Heart right ventricle (tissue), 16 donors: ENCODE results near the gene GAS6. TPM values are rescaled to one million over a fixed set of nuclear protein-coding genes. Genes with fewer than 3 reads are reported as not detected.
"Not testable (repeated sequence)": the region's sequence is repeated elsewhere in the genome, so short reads cannot be mapped to it uniquely, and the experiment has no call there.

Experiments used
- ATAC-seq, 8 donors: fragments of 200-7000 bp; cut with Tn5 transposase; one replicate each; pipeline ENCODE4 v1.9.1; 2020; ENCODE audit warnings: mild to moderate bottlenecking in 8 of 8, moderate library complexity in 8 of 8, moderate number of reproducible peaks in 1 of 8
- DNase-seq, 2 donors: peaks; one replicate each; pipeline ENCODE4 v3.0.0-alpha.2; 2020
- H3K27ac ChIP-seq, 10 donors: fragments of 200-600 bp; sonication (generic) in 2 of 10; one replicate each; pipeline versions ENCODE4 v1.5.0 to v1.8.0; 2020 to 2022; ENCODE audit warnings: mild to moderate bottlenecking in 3 of 10
- H3K27me3 ChIP-seq, 7 donors: fragments of 200-600 bp; one replicate each; pipeline ENCODE4 v1.8.0; 2021 to 2022; ENCODE audit warnings: mild to moderate bottlenecking in 2 of 7
- H3K36me3 ChIP-seq, 9 donors: fragments of 200-600 bp; sonication (generic) in 1 of 9; one replicate each; pipeline versions ENCODE4 v1.5.0 to v1.8.0; 2020 to 2022; ENCODE audit warnings: mild to moderate bottlenecking in 2 of 9
- H3K4me1 ChIP-seq, 9 donors: fragments of 200-600 bp; sonication (generic) in 1 of 9; one replicate each; pipeline versions ENCODE4 v1.5.0 to v1.8.0; 2020 to 2022; ENCODE audit warnings: mild to moderate bottlenecking in 4 of 9
- H3K4me3 ChIP-seq, 10 donors: fragments of 200-600 bp; sonication (generic) in 2 of 10; one replicate each; pipeline versions ENCODE4 v1.5.0 to v1.8.0; 2020 to 2022; ENCODE audit warnings: mild to moderate bottlenecking in 7 of 10, moderate library complexity in 2 of 10
- H3K9me3 ChIP-seq, 11 donors: fragments of 200-600 bp in 10 of 11; sonication (generic) in 2 of 11; one replicate each; pipeline versions ENCODE4 v1.5.0 to v1.8.0; 2013 to 2022; ENCODE audit warnings: mild to moderate bottlenecking in 2 of 11, control low read depth in 1 of 11, moderate library complexity in 1 of 11
- WGBS, 2 donors: extraction: QIAGEN DNeasy Blood & Tissue Kit; methylation state at CpG; one replicate each; pipeline ENCODE4 v1.1.7; 2013; ENCODE audit warnings: inconsistent platforms in 1 of 2; 5-methylcytosine and 5-hydroxymethylcytosine counted together
- intact Hi-C, 10 donors: fragments of 100-400 bp; cut with DNase I; formaldehyde crosslinking; loops; one replicate each; pipeline versions ENCODE4 v1.11.1 to v1.14.2; 2022
- polyA plus RNA-seq, 2 donors: library from polyadenylated mRNA; stranded (reverse); fragments of 200-250 nt; gene quantifications; one replicate each; pipeline ENCODE4 v1.2.3, GENCODE V29; 2013
- total RNA-seq, 10 donors: library from RNA; stranded (reverse); fragmentation: NEBNext Ultra II Directional in 3 of 10; extraction: Animal tissue kit (Norgen Biotek cat#: 25700) in 3 of 10; gene quantifications; one replicate each; pipeline versions ENCODE4 v1.2.1 to v1.2.4, GENCODE V29; 2021 to 2023
- TF ChIP-seq, protein P1 (sequence below), 9 donors: fragments of 200-600 bp; sonication (generic) in 2 of 9; IDR thresholded peaks; one replicate each; pipeline versions ENCODE4 v1.5.0 to v1.8.0; 2021 to 2022; ENCODE audit warnings: antibody characterized with exemption in 9 of 9, mild to moderate bottlenecking in 5 of 9, moderate library complexity in 1 of 9
- donor health status: Arrhythmogenic right ventricular cardiomyopathy.
- donor health status: ischemic (EF 13 %, LVEDD 7.1; RV severe dilation, severe dysfunction).
- donor health status: healthy with polysubstance abuse.
- donor health status: DM: no; HTN: yes; CAD: no.
- donor health status: DM: no; HTN: no; CAD: no.
- donor health status: ischemic (EF 25% LVEDD 6.9; RV normal size, moderate dysfunction).
- donor health status: ischemic (EF 25% LVEDD 5.7; RV mildly dilated, moderate dysfunction).
- donor health status: healthy.
- donor health status: DM: yes; HTN: yes; CAD: no.
- donor health status: Ischemic cardiomyopathy.
- donor health status: ischemic (EF 35%, LVEDD 5.7; RV mildly dilated, moderate dysfunction).
- donor health status: nonischemic (EF 11% LVEDD 7.7; RV severe dilation, severe dysfunction).
- donor health status: DM: yes; HTN: yes; CAD: no.
- donor health status: PGD.
- donor health status: ischemic (EF 29% LVEDD 5.4; RV normal size, mild dysfunction).
- donor health status: nonischemic (EF 23%, LVEDD 6.1; RV moderate dilation, normal function).

Gene GAS6
- total and polyA plus RNA-seq, 12 donors, result 113 to 280 (median 174) TPM

DNA sequence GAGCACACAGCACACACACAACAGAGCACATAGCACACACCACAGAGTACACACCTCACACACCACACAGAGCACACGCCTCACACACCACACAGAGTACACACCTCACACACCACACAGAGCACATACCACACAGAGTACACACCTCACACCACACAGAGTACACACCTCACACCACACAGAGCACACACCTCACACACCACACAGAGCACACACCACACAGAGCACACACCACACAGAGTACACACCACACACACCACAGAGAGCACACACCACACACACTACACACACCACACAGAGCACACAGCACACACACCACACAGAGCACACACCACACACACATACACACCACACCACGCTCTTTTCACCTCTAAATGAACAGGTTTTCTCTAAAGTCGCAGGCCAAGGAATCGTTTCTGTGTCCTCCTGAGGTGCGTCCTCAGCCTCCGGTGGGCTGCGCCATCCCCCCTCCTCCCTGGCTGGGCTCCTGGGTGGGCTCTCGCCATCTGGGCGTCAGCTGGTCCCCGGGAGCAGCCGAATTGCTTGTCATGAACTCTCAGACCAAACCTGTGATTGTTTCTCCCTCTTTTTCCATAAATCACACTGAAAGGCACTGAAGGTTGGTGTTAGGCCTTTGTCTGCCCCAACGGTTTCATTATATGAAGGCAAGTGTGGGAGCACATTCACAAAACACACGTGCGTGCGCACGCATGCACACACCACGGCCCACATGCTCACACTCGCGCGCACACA, 67.5 kb downstream of the GAS6 start:
- H3K36me3 ChIP-seq, result peaks cover 0 to 29% (median 0%) of the 10 kb centered on the region in 9 donors
- TF ChIP-seq, protein P1, sequence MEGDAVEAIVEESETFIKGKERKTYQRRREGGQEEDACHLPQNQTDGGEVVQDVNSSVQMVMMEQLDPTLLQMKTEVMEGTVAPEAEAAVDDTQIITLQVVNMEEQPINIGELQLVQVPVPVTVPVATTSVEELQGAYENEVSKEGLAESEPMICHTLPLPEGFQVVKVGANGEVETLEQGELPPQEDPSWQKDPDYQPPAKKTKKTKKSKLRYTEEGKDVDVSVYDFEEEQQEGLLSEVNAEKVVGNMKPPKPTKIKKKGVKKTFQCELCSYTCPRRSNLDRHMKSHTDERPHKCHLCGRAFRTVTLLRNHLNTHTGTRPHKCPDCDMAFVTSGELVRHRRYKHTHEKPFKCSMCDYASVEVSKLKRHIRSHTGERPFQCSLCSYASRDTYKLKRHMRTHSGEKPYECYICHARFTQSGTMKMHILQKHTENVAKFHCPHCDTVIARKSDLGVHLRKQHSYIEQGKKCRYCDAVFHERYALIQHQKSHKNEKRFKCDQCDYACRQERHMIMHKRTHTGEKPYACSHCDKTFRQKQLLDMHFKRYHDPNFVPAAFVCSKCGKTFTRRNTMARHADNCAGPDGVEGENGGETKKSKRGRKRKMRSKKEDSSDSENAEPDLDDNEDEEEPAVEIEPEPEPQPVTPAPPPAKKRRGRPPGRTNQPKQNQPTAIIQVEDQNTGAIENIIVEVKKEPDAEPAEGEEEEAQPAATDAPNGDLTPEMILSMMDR (IDR thresholded peaks at IDR 0.05), result no peak
- WGBS, 2 donors, result 86 to 88% methylated on average over 20 of the region's 20 CpGs
- no peaks in the 10 kb centered on the region for H3K9me3 ChIP-seq
- DNase-seq (no peak), ATAC-seq (no peak)
- H3K4me1 ChIP-seq, result peaks cover 0 to 2% (median 0%) of the 10 kb centered on the region in 9 donors
- H3K4me3 ChIP-seq, result no peak overlapping the region
- H3K27ac ChIP-seq, result no peak overlapping the region
- intact Hi-C loops, result no loop called here
- H3K27me3 ChIP-seq, result no peaks in the 10 kb centered on the region

DNA sequence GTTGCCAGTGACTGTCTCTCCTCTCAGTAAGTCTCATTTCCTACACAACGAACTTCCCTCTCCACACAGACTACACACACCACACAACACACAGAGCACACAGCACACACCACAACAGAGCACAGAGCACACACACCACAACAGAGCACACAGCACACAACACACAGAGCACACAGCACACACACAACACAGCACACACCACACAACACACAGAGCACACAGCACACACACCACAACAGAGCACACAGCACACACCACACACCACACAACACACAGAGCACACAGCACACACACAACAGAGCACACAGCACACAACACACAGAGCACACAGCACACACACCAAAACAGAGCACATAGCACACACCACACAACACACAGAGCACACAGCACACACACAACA, 68.5 kb downstream of the GAS6 start:
- not testable (repeated sequence) for H3K9me3 ChIP-seq, ATAC-seq

DNA sequence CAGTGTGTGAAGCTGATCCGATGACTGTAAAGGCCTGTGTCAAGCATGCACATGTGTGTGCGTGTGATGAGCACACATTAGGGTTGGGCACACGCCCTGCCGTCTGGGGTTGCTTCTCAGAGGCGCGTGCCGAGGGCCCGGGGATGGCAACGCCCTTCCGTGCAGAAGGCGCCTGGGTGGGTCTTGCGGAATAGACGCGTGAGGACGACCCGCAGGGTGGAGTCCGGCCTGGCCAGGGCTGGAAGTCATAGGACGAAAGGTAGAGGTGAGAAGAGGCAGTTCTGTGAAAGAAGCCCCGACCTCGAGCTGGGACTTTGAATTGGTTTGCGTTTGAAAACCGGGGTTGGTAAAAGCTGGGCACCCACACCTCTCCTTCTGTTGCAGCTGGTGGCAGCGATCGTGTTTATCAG, 69.1 kb downstream of the GAS6 start:
- Histone ChIP-seq H3K27me3 (no peaks in the 10 kb centered on the region), H3K27ac (no peak overlapping the region), H3K36me3 (peaks cover 0 to 29% (median 0%) of the 10 kb centered on the region in 9 donors), H3K4me1 (no peaks in the 10 kb centered on the region), H3K4me3 (no peak overlapping the region), H3K9me3 (no peaks in the 10 kb centered on the region)
- TF ChIP-seq, protein P1 (IDR thresholded peaks at IDR 0.05), result no peak
- 88 to 91% methylated on average over 24 of the region's 24 CpGs for WGBS, 2 donors
- intact Hi-C loops, result no loop called here
- ATAC-seq (no peak), DNase-seq (no peak)

More for the DNA sequence above, 68.5 kb downstream of the GAS6 start:
- H3K27ac ChIP-seq, intact Hi-C loops, H3K4me1 ChIP-seq, DNase-seq, H3K4me3 ChIP-seq, H3K27me3 ChIP-seq: not testable (repeated sequence)
- peaks cover 0 to 29% (median 0%) of the 10 kb centered on the region in 9 donors for H3K36me3 ChIP-seq
- WGBS, 2 donors, result 32 to 33% methylated on average over 1 of the region's 1 CpG

DNA sequence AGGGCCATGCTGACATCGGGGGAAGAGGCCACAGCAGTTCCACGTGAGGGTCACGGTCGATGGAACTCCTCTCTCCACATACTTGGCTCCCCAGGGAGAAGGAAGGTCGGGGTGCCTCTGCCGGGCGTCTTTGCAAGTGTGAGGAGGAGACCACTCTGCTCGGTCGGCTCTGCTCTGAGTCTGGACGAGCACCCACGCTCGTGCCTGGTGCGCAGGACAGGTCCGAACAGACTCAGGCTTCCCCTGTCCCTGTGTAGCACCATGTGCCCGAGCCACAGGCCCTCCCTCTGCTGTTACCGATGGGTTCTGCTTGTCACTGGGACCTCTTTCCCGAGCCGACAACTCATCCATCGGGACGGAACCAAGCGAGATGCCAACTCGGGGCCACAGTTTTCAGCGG, 69.8 kb downstream of the GAS6 start:
- intact Hi-C loops, result no loop called here
- peak in 1 of 8 donors; percentile 29 for ATAC-seq

More for the DNA sequence above, 69.8 kb downstream of the GAS6 start:
- H3K4me3 ChIP-seq, result no peak overlapping the region
- WGBS, 2 donors, result 87 to 92% methylated on average over 23 of the region's 23 CpGs
- no peaks in the 10 kb centered on the region for H3K4me1 ChIP-seq
- no peak overlapping the region for H3K27ac ChIP-seq
- no peak for DNase-seq
- no peaks in the 10 kb centered on the region for H3K27me3 ChIP-seq
- TF ChIP-seq, protein P1 (IDR thresholded peaks at IDR 0.05), result no peak
- peaks cover 0 to 29% (median 0%) of the 10 kb centered on the region in 9 donors for H3K36me3 ChIP-seq
- no peaks in the 10 kb centered on the region for H3K9me3 ChIP-seq
